Subcutaneous adipose tissue (tissue), 4 donors: Measurements from ENCODE around the gene POLR2L. TPM values are rescaled to one million over a fixed set of nuclear protein-coding genes. Genes with fewer than 3 reads are reported as not detected.

Experiments
- CTCF ChIP-seq: fragments of 450-650 bp; IDR thresholded peaks from one replicate; pipeline ENCODE4 v1.5.1; 2016; ENCODE audit warnings: low read depth, mild to moderate bottlenecking, control low read depth, antibody characterized with exemption, moderate library complexity
- total RNA-seq, 4 donors: library from RNA; depleted of rRNA; stranded (reverse); fragments of >200 nt; gene quantifications; one replicate each; pipeline ENCODE4 v1.1.0, GENCODE V29; 2016

The POLR2L gene
- total RNA-seq, result 100 to 1,000 TPM in 3 of 4 donors, 10 to 100 TPM in 1; 80.7 to 158 (median 117) TPM

GRCh38 chr11:842370-843002 is at the start of gene POLR2L, which contains the start of gene TSPAN4:
Gene POLR2L (minus strand): TSS chr11:842529. CDS start chr11:842508, 21 bp downstream.
Gene TSPAN4 (plus strand): TSS chr11:842852. CDS start chr11:850305, 7,453 bp downstream.
- TF ChIP-seq CTCF, result no peak

GRCh38 chr11:890794-891540 is 48.6 kb upstream of the POLR2L start:
- no peak for TF ChIP-seq CTCF

GRCh38 chr11:889687-890475 is 47.6 kb upstream of the POLR2L start:
- TF ChIP-seq CTCF, result no peak

- no peak for TF ChIP-seq CTCF
Measured at GRCh38 chr11:889257-889656, 46.9 kb upstream of the POLR2L start.

GRCh38 chr11:888310-889212 is 46.2 kb upstream of the POLR2L start:
- TF ChIP-seq CTCF, result no peak

- TF ChIP-seq CTCF, result no peak
Measured at GRCh38 chr11:887589-887988, 45.3 kb upstream of the POLR2L start.
